NT2/D1 (cell line): ENCODE measurements around the gene LAMA5.

Source experiments
- DNase-seq: peaks from one replicate; pipeline ENCODE4 v3.0.0-alpha.2; 2011; ENCODE audit warnings: low read depth, low spot score
- H3K27me3 ChIP-seq: 2 replicates; pipeline ENCODE4 v1.6.0; 2011; ENCODE audit warnings: mild to moderate bottlenecking; ENCODE audit not compliant: insufficient read length, insufficient read depth
- H3K36me3 ChIP-seq: 2 replicates; pipeline ENCODE4 v1.6.1; 2011; ENCODE audit warnings: mild to moderate bottlenecking, low read length, mixed read lengths; ENCODE audit not compliant: insufficient read depth, insufficient read length
- H3K4me1 ChIP-seq: 2 replicates; pipeline ENCODE4 v1.5.1; 2011; ENCODE audit not compliant: insufficient read depth, insufficient read length
- H3K4me3 ChIP-seq: 2 replicates; pipeline ENCODE4 v1.5.1; 2011; ENCODE audit warnings: low read depth; ENCODE audit not compliant: insufficient read length
- H3K9ac ChIP-seq: 2 replicates; pipeline ENCODE4 v1.6.0; 2011; ENCODE audit warnings: low read depth; ENCODE audit not compliant: insufficient read length
- H3K9me3 ChIP-seq: 2 replicates; pipeline ENCODE4 v1.5.1; 2011; ENCODE audit warnings: mild to moderate bottlenecking, low read length; ENCODE audit not compliant: insufficient read depth
- SUZ12 ChIP-seq: IDR thresholded peaks from 2 replicates; pipeline ENCODE4 v1.6.1; 2011; ENCODE audit not compliant: insufficient read length, insufficient read depth; ENCODE audit errors: extremely low read depth
- YY1 ChIP-seq: IDR thresholded peaks from 2 replicates; pipeline ENCODE4 v1.6.1; 2011; ENCODE audit not compliant: insufficient read length, insufficient read depth
- ZNF274 ChIP-seq: IDR thresholded peaks from 2 replicates; pipeline ENCODE4 v1.6.1; 2011; ENCODE audit warnings: mild to moderate bottlenecking, low read depth, low read length

Gene LAMA5

DNA sequence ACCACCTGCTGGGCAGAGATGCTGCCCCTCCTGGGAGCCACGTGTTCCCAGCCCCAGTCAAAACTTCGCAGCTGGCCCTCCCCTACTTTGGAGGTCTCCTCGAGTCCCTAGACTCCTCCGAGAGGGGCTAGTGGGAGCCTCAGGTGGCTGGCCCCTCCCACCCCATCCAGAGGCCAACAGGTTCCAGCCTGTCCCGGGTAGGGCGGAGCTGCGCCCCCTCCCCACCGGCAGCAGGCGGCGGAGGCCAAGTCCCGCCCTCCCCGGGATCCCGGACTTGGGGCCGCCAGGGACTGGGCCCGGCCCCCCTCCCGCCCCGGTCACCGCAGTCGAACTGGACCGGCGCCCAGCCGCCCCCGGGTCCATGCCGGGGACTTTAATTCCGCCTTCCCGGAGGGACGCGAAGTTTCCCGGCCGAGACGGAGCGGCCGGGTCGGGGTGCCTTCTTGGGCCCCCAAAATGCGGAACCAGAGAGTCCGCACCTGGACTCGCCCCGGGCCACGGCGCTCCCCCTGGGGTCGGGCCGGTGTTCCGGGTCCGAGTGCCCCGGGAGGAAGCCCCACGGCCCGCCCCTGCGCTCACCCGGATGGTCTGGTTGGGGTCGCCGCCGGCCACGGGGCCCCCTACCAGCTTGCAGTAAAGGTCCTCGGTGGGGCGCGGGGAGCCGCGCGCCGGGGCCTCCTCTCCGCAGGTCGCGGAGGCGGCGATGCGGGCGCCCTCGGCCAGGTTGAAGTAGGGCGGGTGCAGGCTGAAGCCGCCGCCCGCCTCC, 559 bp downstream of the LAMA5 start:
- peaks cover 67% of the 10 kb centered on the region for H3K4me1 ChIP-seq
- no peaks in the 10 kb centered on the region for H3K9me3 ChIP-seq
- H3K27me3 ChIP-seq = no peaks in the 10 kb centered on the region
- DNase-seq = no peak
- H3K4me3 ChIP-seq = peak overlapping the region; percentile 95
- peak overlapping the region; percentile 97 for H3K9ac ChIP-seq
- H3K36me3 ChIP-seq = peaks cover 33% of the 10 kb centered on the region
- TF ChIP-seq SUZ12 (no peak), ZNF274 (no peak), YY1 (no peak)

- Histone ChIP-seq H3K4me1 (peaks cover 72% of the 10 kb centered on the region), H3K36me3 (peaks cover 40% of the 10 kb centered on the region), H3K4me3 (peak overlapping the region; percentile 95), H3K27me3 (no peaks in the 10 kb centered on the region), H3K9ac (peak overlapping the region; percentile 97), H3K9me3 (no peaks in the 10 kb centered on the region)
- DNase-seq = no peak
- TF ChIP-seq SUZ12 (no peak), YY1 (no peak), ZNF274 (no peak)
Observed at GRCh38 chr20:62365814-62366369, 1.2 kb downstream of the LAMA5 start.

- peaks cover 43% of the 10 kb centered on the region for H3K36me3 ChIP-seq
- H3K9me3 ChIP-seq = no peaks in the 10 kb centered on the region
- peaks cover 69% of the 10 kb centered on the region for H3K4me1 ChIP-seq
- no peak for DNase-seq
- TF ChIP-seq ZNF274 (no peak), YY1 (no peak), SUZ12 (no peak)
- H3K9ac ChIP-seq = peak overlapping the region; percentile 69
- H3K4me3 ChIP-seq = peak overlapping the region; percentile 16
- H3K27me3 ChIP-seq = no peaks in the 10 kb centered on the region
Observed at GRCh38 chr20:62364911-62365736, 2.0 kb downstream of the LAMA5 start.

- DNase-seq = no peak
- TF ChIP-seq SUZ12 (no peak), ZNF274 (no peak), YY1 (no peak)
- H3K4me3 ChIP-seq = no peak overlapping the region
- peaks cover 62% of the 10 kb centered on the region for H3K4me1 ChIP-seq
- H3K36me3 ChIP-seq = peaks cover 53% of the 10 kb centered on the region
- no peaks in the 10 kb centered on the region for H3K9me3 ChIP-seq
- peak overlapping the region; percentile 67 for H3K9ac ChIP-seq
- no peaks in the 10 kb centered on the region for H3K27me3 ChIP-seq
Observed at GRCh38 chr20:62363920-62364851, 2.9 kb downstream of the LAMA5 start.

- H3K9ac ChIP-seq = peak overlapping the region; percentile 51
- DNase-seq = no peak
- no peak for TF ChIP-seq YY1
- TF ChIP-seq SUZ12 = no peak
- TF ChIP-seq ZNF274 = no peak
Observed at GRCh38 chr20:62362991-62363919, 3.9 kb downstream of the LAMA5 start.

DNA sequence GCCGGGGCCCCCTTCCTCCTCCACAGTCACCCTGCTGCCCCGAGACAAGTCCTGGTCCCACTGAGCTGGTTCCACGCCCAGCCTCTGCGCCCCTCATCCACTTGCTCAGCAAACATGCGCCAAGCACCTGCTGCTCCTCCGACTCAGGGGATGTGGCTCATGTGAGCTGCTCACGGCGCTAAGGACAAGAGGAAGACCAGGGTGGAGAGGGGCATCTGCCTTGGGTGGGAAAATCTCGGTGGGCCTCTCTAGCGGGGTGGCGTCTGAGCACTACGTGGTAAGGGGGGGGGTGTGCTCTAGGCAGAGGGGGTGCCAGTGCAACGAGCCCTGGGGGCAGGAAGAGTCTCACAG, 4.5 kb downstream of the LAMA5 start:
- Histone ChIP-seq H3K36me3 (peaks cover 68% of the 10 kb centered on the region), H3K27me3 (no peaks in the 10 kb centered on the region), H3K9me3 (no peaks in the 10 kb centered on the region), H3K9ac (peak overlapping the region; percentile 51), H3K4me3 (no peak overlapping the region), H3K4me1 (peaks cover 64% of the 10 kb centered on the region)
- DNase-seq = no peak
- TF ChIP-seq YY1 (no peak), ZNF274 (no peak), SUZ12 (no peak)

More at GRCh38 chr20:62362991-62363919, 3.9 kb downstream of the LAMA5 start:
- Histone ChIP-seq H3K4me3 (no peak overlapping the region), H3K27me3 (no peaks in the 10 kb centered on the region), H3K4me1 (peaks cover 68% of the 10 kb centered on the region), H3K9me3 (no peaks in the 10 kb centered on the region), H3K36me3 (peaks cover 62% of the 10 kb centered on the region)
